Right cardiac atrium (tissue), 5 donors: ENCODE data around the gene PARL. TPM values are rescaled to one million over a fixed set of nuclear protein-coding genes. Genes with fewer than 3 reads are reported as not detected.
A peak's percentile ranks its signal among the peaks of the same experiment; 100 is the strongest.

Experiments used
- ATAC-seq, 2 donors: fragments of 200-7000 bp; cut with Tn5 transposase; one replicate each; pipeline versions ENCODE4 v1.8.0 to v1.9.1; 2020; ENCODE audit warnings: moderate library complexity in 2 of 2, mild to moderate bottlenecking in 1 of 2
- DNase-seq, 3 donors: peaks; one replicate each; pipeline ENCODE4 v3.0.0-alpha.2; 2020
- H3K27ac ChIP-seq: one replicate; pipeline ENCODE4 v1.5.1; 2013; ENCODE audit warnings: mild to moderate bottlenecking, low read length, control low read depth, moderate library complexity
- H3K27me3 ChIP-seq: one replicate; pipeline ENCODE4 v1.6.1; 2013; ENCODE audit not compliant: control insufficient read depth, insufficient read depth
- H3K4me1 ChIP-seq: one replicate; pipeline ENCODE4 v1.6.1; 2013; ENCODE audit warnings: low read length; ENCODE audit not compliant: control insufficient read depth, insufficient read depth
- H3K4me3 ChIP-seq: one replicate; pipeline ENCODE4 v1.5.1; 2013; ENCODE audit warnings: low read length, control low read depth
- H3K9me3 ChIP-seq: one replicate; pipeline ENCODE4 v1.6.1; 2013; ENCODE audit warnings: low read length; ENCODE audit not compliant: control insufficient read depth
- WGBS: extraction: QIAGEN DNeasy Blood & Tissue Kit; methylation state at CpG from one replicate; pipeline ENCODE4 v1.1.7; 2013; 5-methylcytosine and 5-hydroxymethylcytosine counted together
- intact Hi-C, 4 donors: fragments of 100-400 bp; cut with DNase I; formaldehyde crosslinking; loops; one replicate each; pipeline versions ENCODE4 v1.11.0 to v1.14.0; 2022 to 2023
- polyA plus RNA-seq: library from polyadenylated mRNA; stranded (reverse); fragments of 200-250 nt; gene quantifications from one replicate; pipeline ENCODE4 v1.2.3, GENCODE V29; 2013
- total RNA-seq, 4 donors: library from RNA; stranded (reverse); fragmentation: NEBNext Ultra II Directional; extraction: Animal tissue kit (Norgen Biotek cat#: 25700); gene quantifications; one replicate each; pipeline ENCODE4 v1.2.1, GENCODE V29; 2021
- donor health status: healthy with polysubstance abuse.
- donor health status: DM: no; HTN: yes; CAD: no.
- donor health status: DM: no; HTN: no; CAD: no.
- donor health status: DM: no; HTN: yes; CAD: no; lungs with severe emphysema.
- donor health status: DM: yes; HTN: yes; CAD: no.

Gene PARL
- total and polyA plus RNA-seq, 5 donors = 53.6 to 82.2 (median 62.2) TPM

GRCh38 chr3:183829466-183829865 lies 55.2 kb downstream of the PARL start:
- WGBS = 92% methylated on average over 9 of the region's 9 CpGs
- ATAC-seq (no peak), DNase-seq (no peak)
- Histone ChIP-seq H3K27me3 (no peaks in the 10 kb centered on the region), H3K4me1 (peaks cover 2% of the 10 kb centered on the region), H3K27ac (no peak overlapping the region), H3K4me3 (no peak overlapping the region), H3K9me3 (no peaks in the 10 kb centered on the region)
- intact Hi-C loops = no loop called here

- no peak for ATAC-seq
- Histone ChIP-seq H3K9me3 (no peaks in the 10 kb centered on the region), H3K4me3 (no peak overlapping the region), H3K27me3 (no peaks in the 10 kb centered on the region), H3K27ac (no peak overlapping the region), H3K4me1 (peaks cover 2% of the 10 kb centered on the region)
- 88% methylated on average over 7 of the region's 7 CpGs for WGBS
- DNase-seq = no peak
- intact Hi-C loops = no loop called here
Observed at GRCh38 chr3:183828538-183828870, 56.2 kb downstream of the PARL start.

GRCh38 chr3:183827809-183828537 lies 56.7 kb downstream of the PARL start:
- Histone ChIP-seq H3K27ac (no peak overlapping the region), H3K27me3 (no peaks in the 10 kb centered on the region), H3K9me3 (no peaks in the 10 kb centered on the region), H3K4me1 (peaks cover 2% of the 10 kb centered on the region), H3K4me3 (no peak overlapping the region)
- ATAC-seq = no peak
- intact Hi-C loops = no loop called here
- no peak for DNase-seq
- 77% methylated on average over 14 of the region's 14 CpGs for WGBS

- 94% methylated on average over 14 of the region's 14 CpGs for WGBS
- no peak for ATAC-seq
Observed at GRCh38 chr3:183826448-183827250, 58.0 kb downstream of the PARL start.

GRCh38 chr3:183825456-183826161 lies 59.1 kb downstream of the PARL start, which contains the start of gene MAP6D1:
Gene MAP6D1 (minus strand): TSS chr3:183825577. CDS start chr3:183825547, 30 bp downstream.
- no peaks in the 10 kb centered on the region for H3K27me3 ChIP-seq
- ATAC-seq (peak; percentile 62 to 69), DNase-seq (peak; percentile 34 to 78 (median 68))
- 4% methylated on average over 69 of the region's 69 CpGs for WGBS
- intact Hi-C loops = no loop called here
- H3K27ac ChIP-seq = no peak within 1 kb of the TSS
- peak within 1 kb of the TSS; percentile 74 for H3K4me3 ChIP-seq
- peaks cover 2% of the 10 kb centered on the region for H3K4me1 ChIP-seq
- H3K9me3 ChIP-seq = no peaks in the 10 kb centered on the region

More at GRCh38 chr3:183826448-183827250, 58.0 kb downstream of the PARL start:
- intact Hi-C loops = no loop called here
- Histone ChIP-seq H3K4me3 (no peak overlapping the region), H3K27me3 (no peaks in the 10 kb centered on the region), H3K4me1 (peaks cover 2% of the 10 kb centered on the region), H3K9me3 (no peaks in the 10 kb centered on the region), H3K27ac (no peak overlapping the region)
- peak in 1 of 3 donors; percentile 55 for DNase-seq

GRCh38 chr3:183824761-183825455 lies 59.8 kb downstream of the PARL start:
- Histone ChIP-seq H3K9me3 (no peaks in the 10 kb centered on the region), H3K4me3 (peak overlapping the region; percentile 74), H3K27me3 (no peaks in the 10 kb centered on the region), H3K27ac (no peak overlapping the region), H3K4me1 (peaks cover 2% of the 10 kb centered on the region)
- DNase-seq (peak in 1 of 3 donors; percentile 56), ATAC-seq (peak; percentile 44 to 47)
- WGBS = 2% methylated on average over 88 of the region's 88 CpGs
- intact Hi-C loops = no loop called here

GRCh38 chr3:183823963-183824362 lies 60.7 kb downstream of the PARL start:
- intact Hi-C loops = no loop called here
- Histone ChIP-seq H3K4me3 (no peak overlapping the region), H3K27me3 (no peaks in the 10 kb centered on the region), H3K9me3 (no peaks in the 10 kb centered on the region), H3K27ac (no peak overlapping the region), H3K4me1 (peaks cover 2% of the 10 kb centered on the region)
- no peak for DNase-seq
- WGBS = 84% methylated on average over 5 of the region's 5 CpGs
- no peak for ATAC-seq

GRCh38 chr3:183822631-183823030 lies 62.0 kb downstream of the PARL start:
- H3K27ac ChIP-seq = no peak overlapping the region
- intact Hi-C loops = no loop called here
- H3K4me3 ChIP-seq = no peak overlapping the region
- H3K4me1 ChIP-seq = peaks cover 2% of the 10 kb centered on the region
- no peak for ATAC-seq
- no peaks in the 10 kb centered on the region for H3K27me3 ChIP-seq
- 81% methylated on average over 13 of the region's 13 CpGs for WGBS
- H3K9me3 ChIP-seq = no peaks in the 10 kb centered on the region
- no peak for DNase-seq

GRCh38 chr3:183819831-183820230 lies 64.8 kb downstream of the PARL start:
- no peaks in the 10 kb centered on the region for H3K27me3 ChIP-seq
- no peaks in the 10 kb centered on the region for H3K9me3 ChIP-seq
- no peak for ATAC-seq
- intact Hi-C loops = no loop called here
- no peak overlapping the region for H3K27ac ChIP-seq
- no peak overlapping the region for H3K4me3 ChIP-seq
- DNase-seq = no peak
- H3K4me1 ChIP-seq = peaks cover 2% of the 10 kb centered on the region
- 87% methylated on average over 6 of the region's 6 CpGs for whole genome bisulfite sequencing

GRCh38 chr3:183818706-183819624 lies 65.7 kb downstream of the PARL start:
- Histone ChIP-seq H3K27me3 (no peaks in the 10 kb centered on the region), H3K4me3 (no peak overlapping the region), H3K4me1 (no peaks in the 10 kb centered on the region), H3K9me3 (no peaks in the 10 kb centered on the region), H3K27ac (no peak overlapping the region)
- ATAC-seq (no peak), DNase-seq (no peak)
- intact Hi-C loops = no loop called here
- WGBS = 89% methylated on average over 25 of the region's 25 CpGs
